ENCODE measurements around the gene CRMP1. TPM values are rescaled to one million over a fixed set of nuclear protein-coding genes. Genes with fewer than 3 reads are reported as not detected.

CRMP1 gene
- total RNA-seq, 1 donor from 2014 or later, result 67.4 TPM

DNA sequence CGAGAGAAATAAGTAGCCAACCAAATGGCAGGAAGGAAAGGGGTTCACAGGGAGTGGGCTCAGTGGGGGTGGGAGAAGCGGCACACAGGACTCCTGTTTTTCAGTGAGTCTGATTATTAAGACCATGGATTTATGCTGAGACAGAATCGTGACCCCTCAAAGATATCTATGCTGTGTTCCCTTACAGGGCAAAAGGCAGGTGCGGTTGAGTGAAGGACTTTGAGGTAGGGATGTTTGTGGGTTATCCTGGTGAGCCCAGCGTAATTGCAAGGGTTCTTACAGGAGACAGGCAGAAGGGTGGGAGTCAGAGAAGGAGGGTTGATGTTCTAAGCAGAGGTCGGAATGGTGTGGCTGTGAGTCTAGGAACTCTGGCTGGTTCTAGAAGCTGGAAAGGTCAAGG, 108.9 kb downstream of the CRMP1 start:
- H3K27ac Mint-ChIP-seq (ENCODE audit: unreplicated experiment), result no peak overlapping the region
- no peak overlapping the region for H3K9ac ChIP-seq (ENCODE audit: low read length)
- no peak for FAIRE-seq

DNA sequence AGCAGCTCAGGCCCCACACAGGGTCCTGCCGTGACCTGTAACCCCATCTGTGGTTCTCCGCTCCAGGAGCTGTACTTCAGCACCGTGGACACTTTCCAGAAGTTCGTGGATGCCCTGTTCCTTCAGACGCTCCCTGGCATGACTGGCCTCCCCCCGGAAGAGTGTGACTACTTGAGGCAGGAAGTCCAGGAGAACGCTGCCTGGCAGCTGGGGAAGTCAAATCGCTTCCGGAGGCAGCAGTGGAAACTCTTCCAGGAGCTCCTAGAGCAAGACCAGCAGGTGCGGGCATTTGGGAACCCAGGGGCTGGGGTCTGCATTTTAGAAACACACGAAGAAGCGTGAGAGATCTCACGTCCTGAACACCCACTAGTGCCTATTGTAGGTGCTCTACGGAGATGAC, 109.4 kb downstream of the CRMP1 start:
- Mint-ChIP-seq H3K9me3 (ENCODE audit: unreplicated experiment) (peaks cover 3% of the 10 kb centered on the region), H3K4me1 (ENCODE audit: low read depth, unreplicated experiment) (no peaks in the 10 kb centered on the region), H3K27ac (ENCODE audit: unreplicated experiment) (no peak overlapping the region), H3K4me3 (ENCODE audit: unreplicated experiment) (no peak overlapping the region), H3K36me3 (ENCODE audit: low read depth, unreplicated experiment) (peaks cover 34% of the 10 kb centered on the region), H3K27me3 (ENCODE audit: low read depth, unreplicated experiment) (no peaks in the 10 kb centered on the region)
- Histone ChIP-seq H3K36me3 (ENCODE audit: insufficient read depth, low read length) (peaks cover 21% of the 10 kb centered on the region), H3K4me3 (ENCODE audit: insufficient read depth, low read depth, low read length) (no peak overlapping the region), H3K79me2 (ENCODE audit: insufficient read depth, low read length) (peaks cover 7% of the 10 kb centered on the region), H3K27ac (ENCODE audit: low read depth, low read length) (no peak overlapping the region), H2AFZ (ENCODE audit: low read depth, low read length) (no peak overlapping the region), H4K20me1 (ENCODE audit: insufficient read depth, low read length) (peaks cover 29% of the 10 kb centered on the region), H3K9me3 (ENCODE audit: insufficient read depth, low read depth, low read length) (no peaks in the 10 kb centered on the region), H3K4me2 (ENCODE audit: low read length) (no peak overlapping the region), H3K9ac (ENCODE audit: low read length) (no peak overlapping the region), H3K4me1 (ENCODE audit: insufficient read depth, low read length) (peaks cover 17% of the 10 kb centered on the region), H3K27me3 (ENCODE audit: insufficient read depth, low read length) (no peaks in the 10 kb centered on the region)
- FAIRE-seq, result no peak
- TF ChIP-seq EZH2 (IDR thresholded peaks at IDR 0.05; ENCODE audit: insufficient read depth, low read length), result no peak
- TF ChIP-seq, protein P1, sequence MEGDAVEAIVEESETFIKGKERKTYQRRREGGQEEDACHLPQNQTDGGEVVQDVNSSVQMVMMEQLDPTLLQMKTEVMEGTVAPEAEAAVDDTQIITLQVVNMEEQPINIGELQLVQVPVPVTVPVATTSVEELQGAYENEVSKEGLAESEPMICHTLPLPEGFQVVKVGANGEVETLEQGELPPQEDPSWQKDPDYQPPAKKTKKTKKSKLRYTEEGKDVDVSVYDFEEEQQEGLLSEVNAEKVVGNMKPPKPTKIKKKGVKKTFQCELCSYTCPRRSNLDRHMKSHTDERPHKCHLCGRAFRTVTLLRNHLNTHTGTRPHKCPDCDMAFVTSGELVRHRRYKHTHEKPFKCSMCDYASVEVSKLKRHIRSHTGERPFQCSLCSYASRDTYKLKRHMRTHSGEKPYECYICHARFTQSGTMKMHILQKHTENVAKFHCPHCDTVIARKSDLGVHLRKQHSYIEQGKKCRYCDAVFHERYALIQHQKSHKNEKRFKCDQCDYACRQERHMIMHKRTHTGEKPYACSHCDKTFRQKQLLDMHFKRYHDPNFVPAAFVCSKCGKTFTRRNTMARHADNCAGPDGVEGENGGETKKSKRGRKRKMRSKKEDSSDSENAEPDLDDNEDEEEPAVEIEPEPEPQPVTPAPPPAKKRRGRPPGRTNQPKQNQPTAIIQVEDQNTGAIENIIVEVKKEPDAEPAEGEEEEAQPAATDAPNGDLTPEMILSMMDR (IDR thresholded peaks at IDR 0.05; ENCODE audit: insufficient read depth, low read depth, low read length), result no peak
- no peak for DNase-seq (ENCODE audit: low read depth)

More for the DNA sequence above, 108.9 kb downstream of the CRMP1 start:
- Mint-ChIP-seq H3K4me3 (ENCODE audit: unreplicated experiment) (no peak overlapping the region), H3K9me3 (ENCODE audit: unreplicated experiment) (peaks cover 3% of the 10 kb centered on the region), H3K4me1 (ENCODE audit: low read depth, unreplicated experiment) (no peaks in the 10 kb centered on the region), H3K27me3 (ENCODE audit: low read depth, unreplicated experiment) (no peaks in the 10 kb centered on the region), H3K36me3 (ENCODE audit: low read depth, unreplicated experiment) (peaks cover 37% of the 10 kb centered on the region)
- H3K27ac ChIP-seq (ENCODE audit: low read depth, low read length), result no peak overlapping the region
- H3K4me1 ChIP-seq (ENCODE audit: insufficient read depth, low read length), result peaks cover 17% of the 10 kb centered on the region
- peaks cover 7% of the 10 kb centered on the region for H3K79me2 ChIP-seq (ENCODE audit: insufficient read depth, low read length)
- H3K4me2 ChIP-seq (ENCODE audit: low read length), result no peak overlapping the region
- no peak for DNase-seq (ENCODE audit: low read depth)
- H4K20me1 ChIP-seq (ENCODE audit: insufficient read depth, low read length), result peaks cover 33% of the 10 kb centered on the region
- H3K9me3 ChIP-seq (ENCODE audit: insufficient read depth, low read depth, low read length), result no peaks in the 10 kb centered on the region
- no peak for TF ChIP-seq EZH2 (IDR thresholded peaks at IDR 0.05; ENCODE audit: insufficient read depth, low read length)
- TF ChIP-seq, protein P1 (IDR thresholded peaks at IDR 0.05; ENCODE audit: insufficient read depth, low read depth, low read length), result no peak
- peaks cover 26% of the 10 kb centered on the region for H3K36me3 ChIP-seq (ENCODE audit: insufficient read depth, low read length)
- no peaks in the 10 kb centered on the region for H3K27me3 ChIP-seq (ENCODE audit: insufficient read depth, low read length)
- no peak overlapping the region for H2AFZ ChIP-seq (ENCODE audit: low read depth, low read length)
- no peak overlapping the region for H3K4me3 ChIP-seq (ENCODE audit: insufficient read depth, low read depth, low read length)

DNA sequence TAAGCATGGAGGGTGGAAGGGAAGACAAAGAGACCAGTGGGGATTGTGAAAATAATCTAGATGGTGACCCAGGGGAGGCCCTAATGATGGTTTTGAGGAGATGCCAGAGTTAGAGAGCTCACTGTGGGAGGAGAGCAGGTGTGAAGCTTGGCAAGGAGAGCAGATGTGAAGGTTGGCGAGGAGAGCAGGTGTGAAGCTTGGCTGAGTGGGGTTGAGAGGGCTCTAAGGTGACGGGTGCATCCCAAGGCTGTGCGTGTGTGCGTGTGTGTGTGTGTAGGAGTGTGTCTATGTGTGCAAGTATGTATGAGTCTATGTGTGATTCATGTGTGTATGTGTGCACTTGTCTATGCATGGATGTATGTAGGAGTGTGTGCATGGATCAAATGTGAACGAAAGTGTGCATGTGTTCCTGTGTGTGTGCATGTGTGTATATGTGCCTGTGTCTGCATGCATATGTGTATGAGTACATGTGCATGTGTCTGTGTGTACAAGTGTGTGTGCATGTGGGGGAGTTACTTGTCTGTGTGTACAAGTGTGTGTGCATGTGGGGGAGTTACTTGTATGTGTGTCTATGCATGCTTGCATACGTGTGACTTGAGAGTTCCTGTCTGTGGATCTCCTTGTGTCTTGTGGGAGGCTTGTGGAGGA, 109.9 kb downstream of the CRMP1 start:
- H3K4me3 Mint-ChIP-seq (ENCODE audit: unreplicated experiment), result no peak overlapping the region
- H4K20me1 ChIP-seq (ENCODE audit: insufficient read depth, low read length), result peaks cover 29% of the 10 kb centered on the region
- no peak overlapping the region for H3K4me2 ChIP-seq (ENCODE audit: low read length)
- no peaks in the 10 kb centered on the region for H3K9me3 ChIP-seq (ENCODE audit: insufficient read depth, low read depth, low read length)
- no peak overlapping the region for H3K27ac Mint-ChIP-seq (ENCODE audit: unreplicated experiment)
- TF ChIP-seq, protein P1 (IDR thresholded peaks at IDR 0.05; ENCODE audit: insufficient read depth, low read depth, low read length), result no peak
- TF ChIP-seq EZH2 (IDR thresholded peaks at IDR 0.05; ENCODE audit: insufficient read depth, low read length), result no peak
- H3K79me2 ChIP-seq (ENCODE audit: insufficient read depth, low read length), result peaks cover 7% of the 10 kb centered on the region
- FAIRE-seq (no peak), DNase-seq (ENCODE audit: low read depth) (no peak)
- H3K27ac ChIP-seq (ENCODE audit: low read depth, low read length), result no peak overlapping the region
- no peaks in the 10 kb centered on the region for H3K4me1 Mint-ChIP-seq (ENCODE audit: low read depth, unreplicated experiment)
- H3K36me3 Mint-ChIP-seq (ENCODE audit: low read depth, unreplicated experiment), result peaks cover 29% of the 10 kb centered on the region
- no peak overlapping the region for H3K9ac ChIP-seq (ENCODE audit: low read length)
- H3K27me3 Mint-ChIP-seq (ENCODE audit: low read depth, unreplicated experiment), result no peaks in the 10 kb centered on the region
- peaks cover 3% of the 10 kb centered on the region for H3K9me3 Mint-ChIP-seq (ENCODE audit: unreplicated experiment)
- peaks cover 20% of the 10 kb centered on the region for H3K36me3 ChIP-seq (ENCODE audit: insufficient read depth, low read length)
- H2AFZ ChIP-seq (ENCODE audit: low read depth, low read length), result no peak overlapping the region
- peaks cover 17% of the 10 kb centered on the region for H3K4me1 ChIP-seq (ENCODE audit: insufficient read depth, low read length)
- H3K4me3 ChIP-seq (ENCODE audit: insufficient read depth, low read depth, low read length), result no peak overlapping the region
- H3K27me3 ChIP-seq (ENCODE audit: insufficient read depth, low read length), result no peaks in the 10 kb centered on the region
